NT2/D1 (cell line): ENCODE data around the gene TLE1.

Experiments
- DNase-seq: peaks from one replicate; pipeline ENCODE4 v3.0.0-alpha.2; 2011; ENCODE audit warnings: low read depth, low spot score
- H3K27me3 ChIP-seq: 2 replicates; pipeline ENCODE4 v1.6.0; 2011; ENCODE audit warnings: mild to moderate bottlenecking; ENCODE audit not compliant: insufficient read length, insufficient read depth
- H3K36me3 ChIP-seq: 2 replicates; pipeline ENCODE4 v1.6.1; 2011; ENCODE audit warnings: mild to moderate bottlenecking, low read length, mixed read lengths; ENCODE audit not compliant: insufficient read depth, insufficient read length
- H3K4me1 ChIP-seq: 2 replicates; pipeline ENCODE4 v1.5.1; 2011; ENCODE audit not compliant: insufficient read depth, insufficient read length
- H3K4me3 ChIP-seq: 2 replicates; pipeline ENCODE4 v1.5.1; 2011; ENCODE audit warnings: low read depth; ENCODE audit not compliant: insufficient read length
- H3K9ac ChIP-seq: 2 replicates; pipeline ENCODE4 v1.6.0; 2011; ENCODE audit warnings: low read depth; ENCODE audit not compliant: insufficient read length
- H3K9me3 ChIP-seq: 2 replicates; pipeline ENCODE4 v1.5.1; 2011; ENCODE audit warnings: mild to moderate bottlenecking, low read length; ENCODE audit not compliant: insufficient read depth
- SUZ12 ChIP-seq: IDR thresholded peaks from 2 replicates; pipeline ENCODE4 v1.6.1; 2011; ENCODE audit not compliant: insufficient read length, insufficient read depth; ENCODE audit errors: extremely low read depth
- YY1 ChIP-seq: IDR thresholded peaks from 2 replicates; pipeline ENCODE4 v1.6.1; 2011; ENCODE audit not compliant: insufficient read length, insufficient read depth
- ZNF274 ChIP-seq: IDR thresholded peaks from 2 replicates; pipeline ENCODE4 v1.6.1; 2011; ENCODE audit warnings: mild to moderate bottlenecking, low read depth, low read length

TLE1 gene

DNA sequence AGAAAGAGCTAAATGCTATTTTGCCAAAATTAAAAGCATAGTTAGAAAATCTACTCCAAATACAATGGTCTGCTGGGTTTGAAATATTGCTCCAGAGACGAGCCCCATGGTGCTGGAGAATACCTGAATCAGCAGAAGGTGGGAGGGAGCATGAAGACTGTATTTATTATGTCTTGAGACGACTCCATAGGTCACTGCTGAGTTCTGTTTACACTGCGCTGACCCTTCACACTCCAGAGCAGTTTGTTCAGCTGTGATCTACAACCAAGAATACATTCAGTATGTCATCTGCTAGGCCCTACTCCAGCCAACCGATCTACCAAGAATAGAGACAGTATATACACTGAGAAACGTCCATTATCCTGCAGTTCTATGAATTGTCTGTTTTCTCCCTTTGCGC lies 150.5 kb downstream of the TLE1 start:
- Histone ChIP-seq H3K4me3 (no peak overlapping the region), H3K36me3 (no peaks in the 10 kb centered on the region), H3K4me1 (no peaks in the 10 kb centered on the region), H3K9ac (no peak overlapping the region), H3K27me3 (no peaks in the 10 kb centered on the region), H3K9me3 (no peaks in the 10 kb centered on the region)
- TF ChIP-seq ZNF274, result no peak
- no peak for TF ChIP-seq YY1
- no peak for TF ChIP-seq SUZ12
- no peak for DNase-seq

DNA sequence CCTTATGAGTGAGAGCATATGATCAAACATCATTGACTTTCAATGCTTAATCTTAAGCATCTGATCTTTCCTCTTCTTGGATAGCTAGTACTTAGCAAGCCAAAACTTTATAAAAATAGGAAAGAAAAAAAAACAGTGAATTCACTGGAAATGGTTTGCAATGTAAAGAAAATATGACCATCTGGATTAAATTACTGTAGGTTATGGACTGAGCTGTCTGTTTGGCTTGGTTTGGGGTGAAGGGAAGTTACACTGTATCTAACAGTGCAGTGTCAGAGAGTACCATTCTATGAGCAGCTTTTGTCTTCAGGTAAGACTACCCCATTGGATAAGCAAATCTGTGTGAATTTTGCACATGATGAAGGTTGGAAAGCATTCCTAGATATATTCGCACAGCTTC lies 151.4 kb downstream of the TLE1 start:
- no peaks in the 10 kb centered on the region for H3K4me1 ChIP-seq
- no peak overlapping the region for H3K4me3 ChIP-seq
- H3K27me3 ChIP-seq, result no peaks in the 10 kb centered on the region
- H3K36me3 ChIP-seq, result no peaks in the 10 kb centered on the region
- no peaks in the 10 kb centered on the region for H3K9me3 ChIP-seq
- H3K9ac ChIP-seq, result no peak overlapping the region
- TF ChIP-seq SUZ12, result no peak
- DNase-seq, result no peak

DNA sequence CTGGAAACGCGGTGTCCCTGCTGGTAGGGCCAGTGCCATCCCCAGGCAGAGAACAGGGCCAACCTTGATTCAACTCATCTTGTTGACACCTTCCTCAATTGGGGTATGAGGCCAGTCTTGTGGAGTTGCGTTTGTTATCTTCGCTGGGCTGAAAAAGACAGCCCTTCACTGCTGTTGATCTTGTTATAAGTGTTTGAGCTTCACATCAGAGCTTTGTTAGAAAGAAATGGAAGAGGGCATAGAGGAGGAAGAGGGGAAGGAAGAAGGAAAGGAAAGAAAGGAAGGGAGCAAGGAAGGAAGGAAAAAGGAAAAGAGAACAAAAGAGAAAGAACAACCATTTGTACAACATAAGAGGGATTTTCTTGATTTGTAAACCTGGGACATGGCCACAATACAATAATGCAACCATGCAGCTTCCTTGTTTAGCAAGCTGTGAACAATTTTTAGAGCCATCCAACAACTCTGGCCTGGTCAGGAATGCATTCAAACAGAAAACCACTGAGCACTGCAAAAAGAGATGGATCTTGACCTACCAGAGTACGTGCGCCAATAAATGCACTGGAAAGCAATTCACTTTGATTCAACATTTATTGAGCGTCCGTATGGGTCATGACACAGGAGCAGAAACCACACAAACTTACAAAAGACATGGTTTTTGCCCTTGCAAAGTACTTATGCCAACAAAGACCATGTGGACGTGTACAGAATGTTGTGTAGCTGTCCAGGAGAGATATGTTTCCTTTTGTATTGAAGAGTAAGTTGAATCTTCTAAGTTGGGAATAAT lies 152.9 kb downstream of the TLE1 start:
- H3K9me3 ChIP-seq, result no peaks in the 10 kb centered on the region
- H3K9ac ChIP-seq, result no peak overlapping the region
- H3K4me1 ChIP-seq, result no peaks in the 10 kb centered on the region
- no peaks in the 10 kb centered on the region for H3K36me3 ChIP-seq
- TF ChIP-seq YY1, result no peak
- TF ChIP-seq SUZ12, result no peak
- no peak for TF ChIP-seq ZNF274
- no peaks in the 10 kb centered on the region for H3K27me3 ChIP-seq
- DNase-seq, result no peak
- no peak overlapping the region for H3K4me3 ChIP-seq

DNA sequence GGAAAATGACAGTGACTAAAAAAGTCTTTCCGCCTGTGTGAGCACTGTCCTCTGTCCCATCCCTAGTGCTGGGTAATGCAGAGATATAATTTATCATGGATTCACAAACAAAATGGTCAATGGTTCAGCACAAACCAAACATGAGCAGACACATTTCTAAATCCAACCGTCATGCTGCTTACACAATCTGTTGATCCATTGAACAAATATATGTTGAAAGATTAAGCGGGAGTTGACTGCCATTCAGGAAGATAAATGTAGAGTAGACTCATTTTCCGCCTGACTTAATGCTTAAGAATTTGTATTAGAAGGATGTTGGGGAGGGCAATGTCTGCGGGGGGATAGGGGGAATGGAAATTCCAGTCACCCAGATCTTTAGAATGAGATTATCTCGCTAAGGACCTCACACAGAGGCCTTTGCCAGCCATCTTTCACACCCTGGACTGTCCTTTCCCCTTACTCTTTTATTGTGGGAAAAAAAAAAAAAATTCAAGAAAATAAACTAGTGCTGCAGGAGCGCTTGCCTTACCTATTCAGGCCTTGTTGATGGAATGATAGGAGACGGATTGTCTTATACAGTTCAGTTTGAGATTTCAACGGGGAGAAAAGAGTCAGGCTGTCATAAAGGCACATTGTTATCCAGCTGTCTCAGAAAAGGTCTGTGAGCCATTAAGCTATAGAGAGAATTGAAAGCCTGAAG lies 153.7 kb downstream of the TLE1 start:
- TF ChIP-seq SUZ12 (no peak), YY1 (no peak), ZNF274 (no peak)
- DNase-seq, result no peak
- no peak overlapping the region for H3K4me3 ChIP-seq
- H3K9ac ChIP-seq, result no peak overlapping the region
- H3K4me1 ChIP-seq, result no peaks in the 10 kb centered on the region
- H3K36me3 ChIP-seq, result no peaks in the 10 kb centered on the region
- no peaks in the 10 kb centered on the region for H3K27me3 ChIP-seq
- no peaks in the 10 kb centered on the region for H3K9me3 ChIP-seq

DNA sequence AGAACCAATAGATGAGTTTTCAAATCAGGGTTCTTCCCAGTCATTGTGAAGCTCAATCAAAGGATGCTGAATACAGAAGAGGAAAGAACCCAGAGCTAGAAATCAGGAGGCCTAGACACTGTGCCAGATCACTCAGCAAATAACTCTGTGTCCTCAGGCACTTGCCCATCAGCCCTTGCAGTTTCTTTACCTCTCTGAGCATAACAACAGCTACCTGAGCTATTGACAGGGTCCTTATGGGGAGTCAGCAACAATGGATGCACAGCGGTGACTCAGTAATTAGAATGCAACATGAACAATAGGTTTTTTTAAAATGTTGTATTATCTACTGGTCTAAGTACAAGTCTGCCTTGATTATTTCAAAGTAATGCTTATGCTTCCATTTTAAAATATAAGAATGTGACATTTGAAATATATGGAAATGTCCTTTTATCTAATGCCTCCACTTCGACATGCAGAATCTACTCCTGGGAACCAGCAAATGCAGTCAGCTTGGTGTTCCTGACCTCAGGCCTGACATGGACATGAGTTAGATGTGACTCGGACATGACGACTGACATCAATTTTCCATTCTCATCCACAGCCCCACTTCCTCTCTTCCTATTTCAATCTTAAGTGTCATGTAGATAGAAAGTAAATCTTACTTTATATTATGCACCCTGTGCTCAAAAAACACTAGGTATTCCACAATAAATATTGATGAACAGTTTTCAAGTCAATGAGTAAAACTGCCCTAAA lies 155.0 kb downstream of the TLE1 start:
- peak; percentile 20 for DNase-seq
- Histone ChIP-seq H3K9me3 (no peaks in the 10 kb centered on the region), H3K4me1 (no peaks in the 10 kb centered on the region), H3K4me3 (no peak overlapping the region), H3K36me3 (no peaks in the 10 kb centered on the region), H3K9ac (no peak overlapping the region), H3K27me3 (no peaks in the 10 kb centered on the region)
- TF ChIP-seq ZNF274 (no peak), YY1 (no peak), SUZ12 (no peak)
